AG20443 (cell line): ENCODE measurements around the gene GRXCR2.

Experiments
- DNase-seq: peaks from one replicate; pipeline ENCODE4 v3.0.0; 2012; ENCODE audit warnings: low spot score, mixed read lengths

Gene GRXCR2

GRCh38 chr5:145835848-145836239 is 37.0 kb downstream of the GRXCR2 start:
- DNase-seq = no peak

GRCh38 chr5:145834917-145835847 is 37.6 kb downstream of the GRXCR2 start, which contains the start of gene PRELID2:
TSS of gene PRELID2 (minus strand) at chr5:145835342. CDS start at chr5:145835251, 91 bp downstream.
- DNase-seq = peak; percentile 90

- no peak for DNase-seq
These were observed 38.3 kb downstream of the GRXCR2 start for GRCh38 chr5:145834554-145834916.

GRCh38 chr5:145833631-145834200 is 39.1 kb downstream of the GRXCR2 start:
- no peak for DNase-seq

- peak; percentile 8 for DNase-seq
These were observed 42.2 kb downstream of the GRXCR2 start for GRCh38 chr5:145830594-145830993.

GRCh38 chr5:145829708-145830361 is 43.0 kb downstream of the GRXCR2 start:
- DNase-seq = no peak

GRCh38 chr5:145826895-145827674 is 45.7 kb downstream of the GRXCR2 start:
- no peak for DNase-seq

- DNase-seq = peak; percentile 38
These were observed 47.0 kb downstream of the GRXCR2 start for GRCh38 chr5:145825751-145826180.

- DNase-seq = no peak
These were observed 48.8 kb downstream of the GRXCR2 start for GRCh38 chr5:145824040-145824439.

- DNase-seq = no peak
These were observed 54.2 kb downstream of the GRXCR2 start for GRCh38 chr5:145818604-145819003.

- DNase-seq = no peak
These were observed 59.9 kb downstream of the GRXCR2 start for GRCh38 chr5:145812877-145813276.

- DNase-seq = peak; percentile 59
These were observed 60.8 kb downstream of the GRXCR2 start for GRCh38 chr5:145811834-145812625.
